PFSK-1 (cell line): ENCODE results near the gene AP5Z1.

Experiments used
- FOXP2 ChIP-seq: optimal IDR thresholded peaks from 2 replicates; pipeline ENCODE3; 2011; ENCODE audit warnings: borderline replicate concordance, control low read depth, inconsistent platforms; ENCODE audit not compliant: insufficient read depth; ENCODE audit errors: extremely low read length, extremely low read depth
- POLR2AphosphoS5 ChIP-seq: IDR thresholded peaks from 2 replicates; pipeline ENCODE4 v1.6.1; 2012; ENCODE audit warnings: low read depth, mild to moderate bottlenecking, control low read depth, low read length, moderate library complexity
- SIN3A ChIP-seq: IDR thresholded peaks from 2 replicates; pipeline ENCODE4 v1.6.1; 2012; ENCODE audit warnings: mild to moderate bottlenecking, low read length, moderate library complexity, borderline replicate concordance; ENCODE audit not compliant: insufficient read depth
- TAF1 ChIP-seq: IDR thresholded peaks from 2 replicates; pipeline ENCODE4 v1.6.1; 2012; ENCODE audit warnings: low read length, control low read depth, borderline replicate concordance; ENCODE audit not compliant: insufficient read depth
- TF ChIP-seq, protein P1 (sequence below), 2 experiments: IDR thresholded peaks; 2 replicates each; pipeline versions ENCODE4 v1.6.1 to v1.8.0; 2011 to 2012; ENCODE audit warnings: low read depth in 2 of 2, low read length in 2 of 2, control low read depth in 1 of 2, inconsistent platforms in 1 of 2, mild to moderate bottlenecking in 1 of 2, moderate library complexity in 1 of 2; ENCODE audit not compliant: insufficient read depth in 1 of 2

The AP5Z1 gene

DNA sequence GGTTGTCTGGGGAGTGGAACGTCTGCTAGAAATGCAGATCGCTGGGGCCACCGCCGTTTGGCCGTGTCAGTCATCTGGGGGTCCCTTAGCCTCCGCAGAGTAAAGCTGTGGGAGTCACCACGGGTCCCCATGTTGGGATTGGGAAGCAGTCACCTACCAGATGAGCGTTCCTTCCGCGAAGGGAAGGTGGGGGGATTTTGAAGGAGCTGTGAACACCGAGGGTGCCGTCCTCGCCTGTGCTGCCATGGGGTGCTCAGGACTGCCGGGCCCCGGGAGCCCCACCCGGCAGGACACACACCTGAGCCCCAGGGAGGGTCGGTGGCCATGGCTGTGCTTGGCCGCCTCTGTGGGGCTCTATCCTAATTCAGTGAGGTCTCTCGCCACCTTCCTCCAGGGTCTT, 46.2 kb upstream of the AP5Z1 start:
- TF ChIP-seq SIN3A (no peak), POLR2AphosphoS5 (no peak), TAF1 (no peak), FOXP2 (no peak)
- TF ChIP-seq, protein P1, sequence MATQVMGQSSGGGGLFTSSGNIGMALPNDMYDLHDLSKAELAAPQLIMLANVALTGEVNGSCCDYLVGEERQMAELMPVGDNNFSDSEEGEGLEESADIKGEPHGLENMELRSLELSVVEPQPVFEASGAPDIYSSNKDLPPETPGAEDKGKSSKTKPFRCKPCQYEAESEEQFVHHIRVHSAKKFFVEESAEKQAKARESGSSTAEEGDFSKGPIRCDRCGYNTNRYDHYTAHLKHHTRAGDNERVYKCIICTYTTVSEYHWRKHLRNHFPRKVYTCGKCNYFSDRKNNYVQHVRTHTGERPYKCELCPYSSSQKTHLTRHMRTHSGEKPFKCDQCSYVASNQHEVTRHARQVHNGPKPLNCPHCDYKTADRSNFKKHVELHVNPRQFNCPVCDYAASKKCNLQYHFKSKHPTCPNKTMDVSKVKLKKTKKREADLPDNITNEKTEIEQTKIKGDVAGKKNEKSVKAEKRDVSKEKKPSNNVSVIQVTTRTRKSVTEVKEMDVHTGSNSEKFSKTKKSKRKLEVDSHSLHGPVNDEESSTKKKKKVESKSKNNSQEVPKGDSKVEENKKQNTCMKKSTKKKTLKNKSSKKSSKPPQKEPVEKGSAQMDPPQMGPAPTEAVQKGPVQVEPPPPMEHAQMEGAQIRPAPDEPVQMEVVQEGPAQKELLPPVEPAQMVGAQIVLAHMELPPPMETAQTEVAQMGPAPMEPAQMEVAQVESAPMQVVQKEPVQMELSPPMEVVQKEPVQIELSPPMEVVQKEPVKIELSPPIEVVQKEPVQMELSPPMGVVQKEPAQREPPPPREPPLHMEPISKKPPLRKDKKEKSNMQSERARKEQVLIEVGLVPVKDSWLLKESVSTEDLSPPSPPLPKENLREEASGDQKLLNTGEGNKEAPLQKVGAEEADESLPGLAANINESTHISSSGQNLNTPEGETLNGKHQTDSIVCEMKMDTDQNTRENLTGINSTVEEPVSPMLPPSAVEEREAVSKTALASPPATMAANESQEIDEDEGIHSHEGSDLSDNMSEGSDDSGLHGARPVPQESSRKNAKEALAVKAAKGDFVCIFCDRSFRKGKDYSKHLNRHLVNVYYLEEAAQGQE (IDR thresholded peaks at IDR 0.05; ENCODE audit: insufficient read depth in 1 of 2, low read depth in 2 of 2, low read length in 2 of 2) = no peak

DNA sequence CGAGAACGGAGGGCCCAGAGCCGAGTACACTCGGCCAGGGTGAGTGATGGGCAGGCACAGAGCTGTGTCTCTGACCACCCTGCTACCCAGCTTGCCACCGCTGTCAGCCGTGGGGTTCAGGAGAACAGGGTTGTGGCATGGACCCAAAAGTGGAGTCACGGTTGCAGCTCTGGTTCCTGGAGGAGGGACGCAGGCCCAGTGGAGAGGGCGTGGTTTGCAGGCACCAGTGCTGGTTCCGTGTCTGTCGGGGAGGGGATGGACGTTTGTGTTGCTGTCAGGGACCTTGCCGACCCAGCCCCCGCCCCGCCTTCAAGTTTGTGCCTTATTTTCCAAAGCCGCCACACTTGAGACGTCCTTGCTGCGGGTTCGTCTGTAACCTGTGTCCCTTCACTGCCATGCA, 45.1 kb upstream of the AP5Z1 start:
- TF ChIP-seq TAF1 (no peak), FOXP2 (no peak)

DNA sequence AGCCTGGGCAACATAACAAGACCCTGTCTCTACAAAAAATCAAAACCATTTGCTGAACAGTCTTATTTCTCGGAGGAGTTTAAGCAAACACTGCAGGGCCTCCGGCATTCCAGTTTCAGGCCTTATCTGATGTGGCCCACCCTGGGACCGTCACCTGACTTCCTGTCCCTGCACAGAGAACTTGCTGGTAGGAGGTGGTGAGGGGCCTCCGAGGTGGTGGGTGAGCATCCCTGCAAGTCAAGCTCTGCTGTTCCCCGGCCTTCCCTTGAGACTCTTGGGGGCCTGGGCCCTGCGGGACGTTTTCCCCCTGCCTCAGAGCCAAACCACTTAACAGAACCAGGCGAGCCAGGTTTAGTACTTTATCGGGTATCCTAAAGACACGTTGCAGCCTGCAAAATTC, 44.5 kb upstream of the AP5Z1 start:
- TF ChIP-seq POLR2AphosphoS5 = no peak
- TF ChIP-seq TAF1 = no peak
- TF ChIP-seq SIN3A = no peak
- TF ChIP-seq FOXP2 = no peak
- TF ChIP-seq, protein P1 (IDR thresholded peaks at IDR 0.05; ENCODE audit: insufficient read depth in 1 of 2, low read depth in 2 of 2, low read length in 2 of 2) = no peak

DNA sequence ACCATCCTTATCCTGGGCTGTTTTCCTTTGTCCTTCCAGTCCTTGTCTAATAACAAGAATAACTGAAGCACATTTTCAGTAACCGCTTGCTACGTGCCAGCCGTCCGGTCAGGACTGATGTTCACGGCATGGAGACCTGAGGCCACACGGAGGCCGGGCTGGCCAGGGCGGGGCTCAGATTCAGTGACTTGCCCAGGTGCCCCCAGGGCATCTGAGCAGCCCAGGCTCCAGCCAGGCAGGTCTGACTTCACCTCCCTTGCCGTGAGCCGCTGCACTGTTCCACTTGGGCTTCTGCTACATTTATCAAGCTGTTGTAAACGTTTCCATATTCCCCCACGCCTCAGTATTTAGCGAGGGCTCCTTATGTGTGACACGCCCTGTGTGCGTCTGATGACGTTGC, 43.6 kb upstream of the AP5Z1 start:
- TF ChIP-seq TAF1 (no peak), FOXP2 (no peak), POLR2AphosphoS5 (no peak)
- TF ChIP-seq, protein P1 (IDR thresholded peaks at IDR 0.05; ENCODE audit: insufficient read depth in 1 of 2, low read depth in 2 of 2, low read length in 2 of 2) = no peak

DNA sequence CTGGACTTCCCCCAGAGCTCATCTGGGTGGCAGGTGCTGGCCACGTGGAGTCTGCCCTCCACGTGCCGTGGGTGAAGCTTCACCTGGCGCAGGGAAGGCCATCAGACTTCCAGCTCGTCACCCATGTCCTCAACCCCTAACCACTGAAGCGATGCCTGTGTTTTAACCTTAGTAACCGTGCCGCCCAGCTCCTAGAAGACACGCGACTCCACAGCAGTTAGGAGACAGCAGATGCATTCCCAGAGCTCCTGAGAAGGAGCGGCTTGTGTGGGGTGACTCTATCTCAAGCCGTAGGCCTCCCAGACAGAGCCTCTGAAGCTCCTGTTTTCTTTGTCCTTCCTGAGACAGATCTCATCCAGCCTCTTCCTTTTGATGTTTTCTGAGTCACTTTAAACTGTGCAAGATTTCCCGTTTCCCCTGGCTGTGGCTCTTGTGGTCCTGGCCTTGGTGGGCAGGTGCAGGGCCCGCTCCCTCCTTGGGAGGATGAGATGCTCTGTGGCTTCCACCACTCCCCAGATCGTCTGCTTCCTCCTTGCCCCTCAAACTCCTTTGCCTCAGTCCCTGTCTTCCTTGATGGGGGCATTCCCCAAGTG, 41.4 kb upstream of the AP5Z1 start:
- TF ChIP-seq SIN3A (no peak), POLR2AphosphoS5 (no peak), TAF1 (no peak), FOXP2 (no peak)
- TF ChIP-seq, protein P1 (IDR thresholded peaks at IDR 0.05; ENCODE audit: insufficient read depth in 1 of 2, low read depth in 2 of 2, low read length in 2 of 2) = no peak
